ENCODE measurements around the gene TPT1. TPM values are rescaled to one million over a fixed set of nuclear protein-coding genes. Genes with fewer than 3 reads are reported as not detected.
A peak's percentile ranks its signal among the peaks of the same experiment; 100 is the strongest.

TPT1 gene
- polyA plus RNA-seq, 3 donors = 2,102 to 5,638 (median 2,493) TPM

DNA sequence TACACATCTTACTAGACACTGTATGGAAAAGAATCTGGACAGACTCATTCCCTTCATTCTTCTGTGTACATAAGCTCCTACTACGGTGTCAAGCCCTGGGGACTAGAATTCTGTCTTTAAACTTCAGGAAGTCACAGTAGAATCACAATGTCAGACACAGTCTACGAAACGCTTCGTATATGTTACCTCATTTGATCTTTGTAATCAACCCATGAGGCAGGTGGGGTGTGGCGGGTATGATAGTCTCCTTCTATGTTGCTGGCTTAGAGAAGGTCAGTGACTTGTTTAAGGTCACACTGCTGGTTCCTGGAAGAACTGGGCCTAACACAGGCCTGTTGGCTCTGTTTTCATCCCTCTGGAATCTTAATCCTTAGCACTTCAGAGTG, 32.2 kb upstream of the TPT1 start:
- Mint-ChIP-seq H3K27ac (no peak overlapping the region), H3K4me1 (peaks cover 19% of the 10 kb centered on the region)
- intact Hi-C loops (cut with micrococcal nuclease) = loop anchor here in 1 of 2 donors (5.0 to 10.0 kb wide), 2 partner anchors 36 to 328 kb away; no protein-coding TSS in a partner anchor

DNA sequence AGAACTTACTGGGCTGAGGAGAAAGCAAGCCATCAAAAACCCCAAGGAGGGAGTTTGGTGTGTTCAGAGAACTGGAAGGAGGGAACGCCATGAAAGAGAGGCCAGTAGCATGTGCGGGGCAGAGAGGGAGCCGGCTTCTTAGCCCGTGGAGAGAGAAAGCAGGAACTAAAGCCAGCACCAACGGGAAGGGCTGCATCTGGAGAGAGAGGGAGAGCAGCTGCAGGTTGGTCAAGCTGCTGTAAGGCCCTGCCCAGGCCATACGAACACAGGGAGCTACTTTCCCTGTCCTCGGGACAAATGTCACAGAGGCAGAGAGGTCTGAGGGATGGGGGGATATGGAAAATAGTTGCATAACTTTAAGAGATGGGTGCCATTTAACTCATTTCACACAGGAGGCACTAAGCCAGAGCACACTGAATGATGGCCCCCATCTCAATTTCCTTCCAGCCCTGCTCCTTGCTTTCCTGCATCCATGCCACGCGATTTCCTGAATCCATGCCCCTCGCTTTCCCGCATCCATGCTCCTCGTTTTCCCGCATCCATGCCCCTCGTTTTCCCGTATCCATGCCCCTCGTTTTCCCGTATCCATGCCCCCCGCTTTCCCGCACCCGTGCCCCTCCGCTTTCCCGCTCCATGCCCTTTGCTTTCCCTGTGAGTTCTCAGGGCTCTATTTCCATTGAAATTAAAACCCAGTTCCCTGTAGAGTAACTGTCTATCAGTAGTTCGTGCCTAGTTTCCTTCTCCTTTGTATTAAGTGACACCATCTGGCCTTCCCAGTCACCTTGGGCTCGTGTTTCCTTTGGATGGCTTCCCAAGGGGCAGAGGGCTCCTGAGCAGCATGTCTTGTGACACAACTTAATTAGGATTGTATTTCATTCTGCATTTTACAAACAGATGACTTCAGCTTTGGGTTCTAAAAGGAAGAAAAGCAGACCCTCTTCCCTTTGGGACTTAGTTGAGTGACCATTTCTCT, 31.5 kb upstream of the TPT1 start:
- no peaks in the 10 kb centered on the region for H4K20me1 ChIP-seq (ENCODE audit: insufficient read depth, low read length)
- Mint-ChIP-seq H3K9me3 (peaks cover 0 to 2% (median 0%) of the 10 kb centered on the region in 7 donors), H3K4me1 (peaks cover 26% of the 10 kb centered on the region), H3K27me3 (ENCODE audit: low read depth in 3 of 3) (peaks cover 2 to 9% (median 7%) of the 10 kb centered on the region in 3 donors), H3K27ac (peak overlapping the region in 2 of 7 donors; percentile 21 to 65), H3K4me3 (peak overlapping the region in 1 of 2 donors; percentile 33), H3K36me3 (peaks cover 0 to 7% of the 10 kb centered on the region in 2 donors)
- H2AFZ ChIP-seq (ENCODE audit: insufficient read depth, low read depth, low read length, poor library complexity, severe bottlenecking) = no peak overlapping the region
- no peak for DNase-seq
- no peaks in the 10 kb centered on the region for H3K9me3 ChIP-seq (replicated peaks in 1 of 2; ENCODE audit: control insufficient read depth in 1 of 2, insufficient read depth in 1 of 2, low read length in 2 of 2)
- no peaks in the 10 kb centered on the region for H3K27me3 ChIP-seq (ENCODE audit: control insufficient read depth in 2 of 2, insufficient read depth in 2 of 2, low read length in 2 of 2)
- H3K9ac ChIP-seq (ENCODE audit: insufficient read depth, low read length, poor library complexity, severe bottlenecking) = no peak overlapping the region
- H3K79me2 ChIP-seq (ENCODE audit: insufficient read depth, low read length) = no peaks in the 10 kb centered on the region
- H3K36me3 ChIP-seq (replicated peaks in 1 of 2; ENCODE audit: control insufficient read depth in 1 of 2, insufficient read depth in 2 of 2, low read length in 2 of 2) = no peaks in the 10 kb centered on the region
- 68% methylated on average over 21 of the region's 24 CpGs for WGBS (ENCODE audit: insufficient coverage)
- intact Hi-C loops (cut with micrococcal nuclease) = loop anchor here in 1 of 2 donors (5.0 to 10.0 kb wide), 2 partner anchors 35 to 328 kb away; no protein-coding TSS in a partner anchor
- no peak overlapping the region for H3K27ac ChIP-seq (ENCODE audit: low read depth in 1 of 2, low read length in 2 of 2)
- TF ChIP-seq, protein P1, sequence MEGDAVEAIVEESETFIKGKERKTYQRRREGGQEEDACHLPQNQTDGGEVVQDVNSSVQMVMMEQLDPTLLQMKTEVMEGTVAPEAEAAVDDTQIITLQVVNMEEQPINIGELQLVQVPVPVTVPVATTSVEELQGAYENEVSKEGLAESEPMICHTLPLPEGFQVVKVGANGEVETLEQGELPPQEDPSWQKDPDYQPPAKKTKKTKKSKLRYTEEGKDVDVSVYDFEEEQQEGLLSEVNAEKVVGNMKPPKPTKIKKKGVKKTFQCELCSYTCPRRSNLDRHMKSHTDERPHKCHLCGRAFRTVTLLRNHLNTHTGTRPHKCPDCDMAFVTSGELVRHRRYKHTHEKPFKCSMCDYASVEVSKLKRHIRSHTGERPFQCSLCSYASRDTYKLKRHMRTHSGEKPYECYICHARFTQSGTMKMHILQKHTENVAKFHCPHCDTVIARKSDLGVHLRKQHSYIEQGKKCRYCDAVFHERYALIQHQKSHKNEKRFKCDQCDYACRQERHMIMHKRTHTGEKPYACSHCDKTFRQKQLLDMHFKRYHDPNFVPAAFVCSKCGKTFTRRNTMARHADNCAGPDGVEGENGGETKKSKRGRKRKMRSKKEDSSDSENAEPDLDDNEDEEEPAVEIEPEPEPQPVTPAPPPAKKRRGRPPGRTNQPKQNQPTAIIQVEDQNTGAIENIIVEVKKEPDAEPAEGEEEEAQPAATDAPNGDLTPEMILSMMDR (IDR thresholded peaks at IDR 0.05) = no peak
- H3K4me3 ChIP-seq (replicated peaks in 1 of 3; ENCODE audit: low read depth in 2 of 3, low read length in 3 of 3) = no peak overlapping the region
- no peak overlapping the region for H3K4me2 ChIP-seq (replicated peaks; ENCODE audit: extremely low read depth, low read length, poor library complexity, severe bottlenecking)
- H3K4me1 ChIP-seq (ENCODE audit: control insufficient read depth in 1 of 2, insufficient read depth in 2 of 2, low read length in 2 of 2) = peaks cover 9 to 10% of the 10 kb centered on the region in 2 donors

More for the DNA sequence above, 32.2 kb upstream of the TPT1 start:
- Mint-ChIP-seq H3K9me3 (peaks cover 0 to 2% (median 0%) of the 10 kb centered on the region in 7 donors), H3K4me3 (no peak overlapping the region), H3K27me3 (ENCODE audit: low read depth in 3 of 3) (peaks cover 2 to 9% (median 7%) of the 10 kb centered on the region in 3 donors), H3K36me3 (peaks cover 0 to 7% of the 10 kb centered on the region in 2 donors)
- Histone ChIP-seq H3K4me3 (replicated peaks in 1 of 3; ENCODE audit: low read depth in 2 of 3, low read length in 3 of 3) (no peak overlapping the region), H2AFZ (ENCODE audit: insufficient read depth, low read depth, low read length, poor library complexity, severe bottlenecking) (no peak overlapping the region), H4K20me1 (ENCODE audit: insufficient read depth, low read length) (no peaks in the 10 kb centered on the region), H3K9ac (ENCODE audit: insufficient read depth, low read length, poor library complexity, severe bottlenecking) (no peak overlapping the region), H3K36me3 (replicated peaks in 1 of 2; ENCODE audit: control insufficient read depth in 1 of 2, insufficient read depth in 2 of 2, low read length in 2 of 2) (no peaks in the 10 kb centered on the region), H3K9me3 (replicated peaks in 1 of 2; ENCODE audit: control insufficient read depth in 1 of 2, insufficient read depth in 1 of 2, low read length in 2 of 2) (no peaks in the 10 kb centered on the region), H3K79me2 (ENCODE audit: insufficient read depth, low read length) (no peaks in the 10 kb centered on the region), H3K4me1 (ENCODE audit: control insufficient read depth in 1 of 2, insufficient read depth in 2 of 2, low read length in 2 of 2) (peaks cover 6% of the 10 kb centered on the region in 2 donors), H3K4me2 (replicated peaks; ENCODE audit: extremely low read depth, low read length, poor library complexity, severe bottlenecking) (no peak overlapping the region), H3K27me3 (ENCODE audit: control insufficient read depth in 2 of 2, insufficient read depth in 2 of 2, low read length in 2 of 2) (no peaks in the 10 kb centered on the region), H3K27ac (ENCODE audit: low read depth in 1 of 2, low read length in 2 of 2) (no peak overlapping the region)
- DNase-seq = no peak
- TF ChIP-seq, protein P1 (IDR thresholded peaks at IDR 0.05) = no peak
- no CpG with 5 or more reads among the region's 5 CpGs for WGBS (ENCODE audit: insufficient coverage)
